ENCODE results near the gene NWD2.

NWD2 gene

GRCh38 chr4:37279121-37279520 is 34.6 kb downstream of the NWD2 start:
- H3K4me1 ChIP-seq (ENCODE audit: insufficient read depth, low read length, poor library complexity, severe bottlenecking), result no peaks in the 10 kb centered on the region
- H3K27me3 ChIP-seq (ENCODE audit: insufficient read depth, low read length, poor library complexity, severe bottlenecking), result no peaks in the 10 kb centered on the region
- H3F3A ChIP-seq (ENCODE audit: low read depth), result no peaks in the 10 kb centered on the region

GRCh38 chr4:37279894-37280592 is 35.5 kb downstream of the NWD2 start:
- Histone ChIP-seq H3K9me2 (replicated peaks; ENCODE audit: low read depth, low read length) (no peaks in the 10 kb centered on the region), H4K20me1 (ENCODE audit: insufficient read depth, low read length, poor library complexity, severe bottlenecking) (no peaks in the 10 kb centered on the region), H3K9ac (ENCODE audit: low read depth, low read length, poor library complexity, severe bottlenecking) (no peak overlapping the region), H3K36me3 (ENCODE audit: insufficient read depth, low read length) (no peaks in the 10 kb centered on the region), H3K27me3 (ENCODE audit: insufficient read depth, low read length, poor library complexity, severe bottlenecking) (no peaks in the 10 kb centered on the region), H2AFZ (ENCODE audit: low read length) (no peak overlapping the region), H3K79me2 (ENCODE audit: insufficient read depth, low read length) (no peaks in the 10 kb centered on the region), H3K9me3 (ENCODE audit: insufficient read depth, low read depth, low read length) (no peaks in the 10 kb centered on the region), H3K4me3 (ENCODE audit: low read length, poor library complexity, severe bottlenecking) (no peak overlapping the region), H3F3A (ENCODE audit: low read depth) (no peaks in the 10 kb centered on the region), H3K4me1 (ENCODE audit: insufficient read depth, low read length, poor library complexity, severe bottlenecking) (no peaks in the 10 kb centered on the region), H3K4me2 (ENCODE audit: low read depth, low read length, poor library complexity, severe bottlenecking) (no peak overlapping the region)
- TF ChIP-seq CTCF (conservative IDR thresholded peaks at IDR 0.05; ENCODE audit: low read length), result no peak

More at GRCh38 chr4:37279121-37279520, 34.6 kb downstream of the NWD2 start:
- TF ChIP-seq CTCF (conservative IDR thresholded peaks at IDR 0.05; ENCODE audit: low read length), result no peak
- TF ChIP-seq EZH2phosphoT487 (IDR thresholded peaks at IDR 0.05; ENCODE audit: borderline replicate concordance), result no peak
- H3K9ac ChIP-seq (ENCODE audit: low read depth, low read length, poor library complexity, severe bottlenecking), result no peak overlapping the region
- H3K36me3 ChIP-seq (ENCODE audit: insufficient read depth, low read length), result no peaks in the 10 kb centered on the region
- H3K4me2 ChIP-seq (ENCODE audit: low read depth, low read length, poor library complexity, severe bottlenecking), result no peak overlapping the region
- H3K9me3 ChIP-seq (ENCODE audit: insufficient read depth, low read depth, low read length), result no peaks in the 10 kb centered on the region
- no peaks in the 10 kb centered on the region for H3K9me2 ChIP-seq (replicated peaks; ENCODE audit: low read depth, low read length)
- no peak overlapping the region for H3K4me3 ChIP-seq (ENCODE audit: low read length, poor library complexity, severe bottlenecking)
- H2AFZ ChIP-seq (ENCODE audit: low read length), result no peak overlapping the region
- H3K79me2 ChIP-seq (ENCODE audit: insufficient read depth, low read length), result no peaks in the 10 kb centered on the region
- H4K20me1 ChIP-seq (ENCODE audit: insufficient read depth, low read length, poor library complexity, severe bottlenecking), result no peaks in the 10 kb centered on the region

- no peaks in the 10 kb centered on the region for H3K27me3 ChIP-seq (ENCODE audit: insufficient read depth, low read length, poor library complexity, severe bottlenecking)
- H3K36me3 ChIP-seq (ENCODE audit: insufficient read depth, low read length), result no peaks in the 10 kb centered on the region
- no peaks in the 10 kb centered on the region for H3F3A ChIP-seq (ENCODE audit: low read depth)
- no peak overlapping the region for H3K4me3 ChIP-seq (ENCODE audit: low read length, poor library complexity, severe bottlenecking)
- no peaks in the 10 kb centered on the region for H4K20me1 ChIP-seq (ENCODE audit: insufficient read depth, low read length, poor library complexity, severe bottlenecking)
- H3K79me2 ChIP-seq (ENCODE audit: insufficient read depth, low read length), result no peaks in the 10 kb centered on the region
- no peak overlapping the region for H3K9ac ChIP-seq (ENCODE audit: low read depth, low read length, poor library complexity, severe bottlenecking)
- H2AFZ ChIP-seq (ENCODE audit: low read length), result no peak overlapping the region
- H3K4me2 ChIP-seq (ENCODE audit: low read depth, low read length, poor library complexity, severe bottlenecking), result no peak overlapping the region
- no peaks in the 10 kb centered on the region for H3K9me3 ChIP-seq (ENCODE audit: insufficient read depth, low read depth, low read length)
- TF ChIP-seq CTCF (conservative IDR thresholded peaks at IDR 0.05; ENCODE audit: low read length) (no peak), EZH2phosphoT487 (IDR thresholded peaks at IDR 0.05; ENCODE audit: borderline replicate concordance) (no peak)
- H3K9me2 ChIP-seq (replicated peaks; ENCODE audit: low read depth, low read length), result no peaks in the 10 kb centered on the region
- no peaks in the 10 kb centered on the region for H3K4me1 ChIP-seq (ENCODE audit: insufficient read depth, low read length, poor library complexity, severe bottlenecking)
These were observed 54.9 kb downstream of the NWD2 start for GRCh38 chr4:37299468-37299867.
